CD4-positive, alpha-beta memory T cell (primary cell): Measurements from ENCODE around the gene IL4R. TPM values are rescaled to one million over a fixed set of nuclear protein-coding genes. Genes with fewer than 3 reads are reported as not detected.
A peak's percentile ranks its signal among the peaks of the same experiment; 100 is the strongest.
"Not testable (repeated sequence)": the region's sequence is repeated elsewhere in the genome, so short reads cannot be mapped to it uniquely, and the experiment has no call there.

Experiments used
- CTCF ChIA-PET: fragments of 350-600 bp; sonication (Branson Sonifier 250); formaldehyde crosslinking; loops from one replicate; lab custom pipeline; 2021; ENCODE audit warnings: inconsistent platforms; ENCODE audit not compliant: partially characterized antibody; lab: Charles Lee
- POLR2A ChIA-PET: fragments of 350-600 bp; sonication (Branson Sonifier 250); formaldehyde crosslinking; loops from one replicate; lab custom pipeline; 2021; ENCODE audit not compliant: partially characterized antibody; lab: Charles Lee
- DNase-seq, 5 donors: peaks; one replicate each; pipeline versions ENCODE4 v3.0.0 to v3.0.0-alpha.2; 2020 to 2022; ENCODE audit warnings: mixed read lengths in 1 of 5
- H3K27ac ChIP-seq: one replicate; pipeline ENCODE4 v1.7.0; 2013; ENCODE audit warnings: low read depth, low read length
- H3K27me3 ChIP-seq: 2 replicates; pipeline ENCODE4 v1.7.0; 2013; ENCODE audit warnings: mild to moderate bottlenecking, low read length, moderate library complexity; ENCODE audit not compliant: insufficient read depth
- H3K36me3 ChIP-seq: 2 replicates; pipeline ENCODE4 v1.7.0; 2013; ENCODE audit warnings: mild to moderate bottlenecking, low read length, moderate library complexity; ENCODE audit not compliant: insufficient read depth
- H3K4me1 ChIP-seq: 2 replicates; pipeline ENCODE4 v1.7.0; 2013; ENCODE audit warnings: mild to moderate bottlenecking, low read length, moderate library complexity; ENCODE audit not compliant: insufficient read depth
- H3K4me3 ChIP-seq, 2 donors: one replicate each; pipeline ENCODE4 v1.7.0; 2013; ENCODE audit warnings: low read length in 2 of 2, mild to moderate bottlenecking in 1 of 2
- H3K9me3 ChIP-seq, 2 donors: one replicate each; pipeline ENCODE4 v1.7.0; 2013; ENCODE audit warnings: low read length in 2 of 2, control low read depth in 1 of 2; ENCODE audit not compliant: control insufficient read depth in 1 of 2
- H3K27ac Mint-ChIP-seq, 7 donors: one replicate each; pipeline ENCODE4 v1.8.0; 2020 to 2021; ENCODE audit warnings: mixed read lengths in 7 of 7, mild to moderate bottlenecking in 6 of 7, inconsistent platforms in 3 of 7, moderate library complexity in 3 of 7
- H3K27me3 Mint-ChIP-seq, 2 donors: one replicate each; pipeline ENCODE4 v1.8.0; 2020 to 2021; ENCODE audit warnings: mixed read lengths in 2 of 2
- H3K36me3 Mint-ChIP-seq, 2 donors: one replicate each; pipeline ENCODE4 v1.8.0; 2020 to 2021; ENCODE audit warnings: mixed read lengths in 2 of 2, inconsistent platforms in 1 of 2, mild to moderate bottlenecking in 1 of 2
- H3K4me1 Mint-ChIP-seq, 4 donors: one replicate each; pipeline ENCODE4 v1.8.0; 2020 to 2021; ENCODE audit warnings: mixed read lengths in 4 of 4, mild to moderate bottlenecking in 1 of 4
- H3K4me3 Mint-ChIP-seq, 8 donors: one replicate each; pipeline ENCODE4 v1.8.0; 2020 to 2021; ENCODE audit warnings: mixed read lengths in 8 of 8, mild to moderate bottlenecking in 7 of 8, moderate library complexity in 6 of 8, inconsistent platforms in 3 of 8
- H3K9me3 Mint-ChIP-seq, 8 donors: one replicate each; pipeline ENCODE4 v1.8.0; 2020 to 2021; ENCODE audit warnings: mixed read lengths in 8 of 8, mild to moderate bottlenecking in 5 of 8, inconsistent platforms in 3 of 8, moderate library complexity in 1 of 8
- intact Hi-C: fragments of 100-400 bp; cut with micrococcal nuclease; formaldehyde crosslinking; loops from one replicate; pipeline ENCODE4 v1.15.1; 2023
- polyA plus RNA-seq, 2 donors: library from polyadenylated mRNA; unstranded; fragments of 300-500 nt; fragmentation: Illumina TruSeq; gene quantifications; one replicate each; pipeline ENCODE4 v1.2.3, GENCODE V29; 2021
- total RNA-seq, 2 experiments: library from RNA; stranded (reverse); gene quantifications; one replicate each; pipeline ENCODE4 v1.2.3, GENCODE V29; 2021

IL4R gene
- total and polyA plus RNA-seq, 4 experiments from 2014 or later, result 32.6 to 152 (median 104) TPM

- Mint-ChIP-seq H3K4me3 (peak overlapping the region; percentile 71 to 99 (median 96)), H3K27ac (peak overlapping the region; percentile 84 to 97 (median 90)), H3K36me3 (peaks cover 8 to 34% of the 10 kb centered on the region in 2 donors), H3K27me3 (no peaks in the 10 kb centered on the region), H3K9me3 (no peaks in the 10 kb centered on the region), H3K4me1 (peaks cover 51 to 87% (median 68%) of the 10 kb centered on the region in 4 donors)
- H3K4me3 ChIP-seq, result peak overlapping the region in 1 of 2 donors; percentile 42
- intact Hi-C loops, result no loop called here
- H3K9me3 ChIP-seq, result no peaks in the 10 kb centered on the region
- H3K36me3 ChIP-seq, result no peaks in the 10 kb centered on the region
- no peaks in the 10 kb centered on the region for H3K27me3 ChIP-seq
- DNase-seq, result no peak
- ChIA-PET POLR2A (interaction anchor here (0.6 to 8.7 kb wide), 30 partner anchors 8 to 242 kb away, joined by 3 to 118 read pairs (median 4); partner anchors contain the start of genes GTF3C1 and KATNIP), CTCF (interaction anchor here (0.7 to 2.9 kb wide), 10 partner anchors 11 to 227 kb away, joined by 3 to 10 read pairs (median 4); no protein-coding TSS in a partner anchor)
- H3K4me1 ChIP-seq, result peaks cover 75% of the 10 kb centered on the region
- peak overlapping the region; percentile 66 for H3K27ac ChIP-seq
These were observed 92.8 kb downstream of the IL4R start for GRCh38 chr16:27406511-27407128.

GRCh38 chr16:27407133-27407532, 93.4 kb downstream of the IL4R start:
- H3K4me3 ChIP-seq, result peak overlapping the region in 1 of 2 donors; percentile 42
- intact Hi-C loops, result no loop called here

GRCh38 chr16:27408012-27408601, 94.3 kb downstream of the IL4R start:
- no peaks in the 10 kb centered on the region for H3K27me3 ChIP-seq
- H3K4me1 ChIP-seq, result peaks cover 85% of the 10 kb centered on the region
- H3K27ac Mint-ChIP-seq, result peak overlapping the region; percentile 85 to 97 (median 90)
- H3K27me3 Mint-ChIP-seq, result no peaks in the 10 kb centered on the region
- no peaks in the 10 kb centered on the region for H3K9me3 ChIP-seq
- H3K27ac ChIP-seq, result peak overlapping the region; percentile 66
- ChIA-PET CTCF (interaction anchor here (0.5 to 2.9 kb wide), 7 partner anchors 9 to 229 kb away, joined by 3 to 10 read pairs (median 4); no protein-coding TSS in a partner anchor), POLR2A (interaction anchor here (0.9 to 8.7 kb wide), 15 partner anchors 10 to 172 kb away, joined by 3 to 118 read pairs (median 4); partner anchors contain the start of genes GTF3C1 and KATNIP)
- DNase-seq, result peak in 1 of 5 donors; percentile 68
- peaks cover 23 to 34% of the 10 kb centered on the region in 2 donors for H3K36me3 Mint-ChIP-seq
- intact Hi-C loops, result no loop called here
- H3K36me3 ChIP-seq, result no peaks in the 10 kb centered on the region
- H3K4me3 ChIP-seq, result peak overlapping the region in 1 of 2 donors; percentile 0
- H3K4me1 Mint-ChIP-seq, result peaks cover 54 to 89% (median 67%) of the 10 kb centered on the region in 4 donors
- H3K4me3 Mint-ChIP-seq, result peak overlapping the region; percentile 59 to 99 (median 90)
- H3K9me3 Mint-ChIP-seq, result peaks cover 0 to 4% (median 0%) of the 10 kb centered on the region in 8 donors

More at GRCh38 chr16:27407133-27407532, 93.4 kb downstream of the IL4R start:
- ChIA-PET POLR2A (interaction anchor here (0.6 to 8.7 kb wide), 31 partner anchors 8 to 243 kb away, joined by 3 to 118 read pairs (median 4); partner anchors contain the start of genes GTF3C1 and KATNIP), CTCF (interaction anchor here (0.9 to 2.9 kb wide), 10 partner anchors 11 to 228 kb away, joined by 3 to 10 read pairs (median 4); no protein-coding TSS in a partner anchor)
- Mint-ChIP-seq H3K27me3 (no peaks in the 10 kb centered on the region), H3K27ac (peak overlapping the region; percentile 84 to 97 (median 90)), H3K36me3 (peaks cover 13 to 37% of the 10 kb centered on the region in 2 donors), H3K9me3 (peaks cover 0 to 1% (median 0%) of the 10 kb centered on the region in 8 donors), H3K4me3 (peak overlapping the region; percentile 69 to 99 (median 96)), H3K4me1 (peaks cover 50 to 87% (median 68%) of the 10 kb centered on the region in 4 donors)
- DNase-seq, result peak in 4 of 5 donors; percentile 40 to 49 (median 42)
- Histone ChIP-seq H3K4me1 (peaks cover 75% of the 10 kb centered on the region), H3K9me3 (no peaks in the 10 kb centered on the region), H3K27ac (peak overlapping the region; percentile 66), H3K27me3 (no peaks in the 10 kb centered on the region), H3K36me3 (no peaks in the 10 kb centered on the region)

GRCh38 chr16:27408602-27409031, 94.8 kb downstream of the IL4R start:
- Mint-ChIP-seq H3K36me3 (peaks cover 27 to 36% of the 10 kb centered on the region in 2 donors), H3K4me1 (peaks cover 58 to 89% (median 69%) of the 10 kb centered on the region in 4 donors), H3K4me3 (peak overlapping the region; percentile 59 to 99 (median 90)), H3K9me3 (peaks cover 0 to 4% (median 0%) of the 10 kb centered on the region in 8 donors), H3K27ac (peak overlapping the region; percentile 4 to 97 (median 90)), H3K27me3 (no peaks in the 10 kb centered on the region)
- DNase-seq, result peak in 1 of 5 donors; percentile 38
- no peaks in the 10 kb centered on the region for H3K36me3 ChIP-seq
- POLR2A ChIA-PET, result interaction anchor here (1.1 to 8.7 kb wide), 4 partner anchors 18 to 173 kb away, joined by 3 to 118 read pairs (median 37); no protein-coding TSS in a partner anchor
- peak overlapping the region; percentile 66 for H3K27ac ChIP-seq
- intact Hi-C loops, result no loop called here
- H3K9me3 ChIP-seq, result no peaks in the 10 kb centered on the region
- CTCF ChIA-PET, result interaction anchor here (0.6 to 2.9 kb wide), 4 partner anchors 14 to 229 kb away, joined by 3 to 10 read pairs (median 5); no protein-coding TSS in a partner anchor
- H3K27me3 ChIP-seq, result no peaks in the 10 kb centered on the region
- peaks cover 88% of the 10 kb centered on the region for H3K4me1 ChIP-seq
- H3K4me3 ChIP-seq, result peak overlapping the region; percentile 0 to 38

- H3K4me1 ChIP-seq, result peaks cover 83% of the 10 kb centered on the region
- intact Hi-C loops, H3K27ac ChIP-seq, DNase-seq, H3K9me3 Mint-ChIP-seq, H3K36me3 ChIP-seq, H3K4me3 ChIP-seq, H3K27me3 ChIP-seq, H3K9me3 ChIP-seq, H3K27me3 Mint-ChIP-seq: not testable (repeated sequence)
- peak overlapping the region in 3 of 8 donors; percentile 7 to 56 (median 36) for H3K4me3 Mint-ChIP-seq
- CTCF ChIA-PET, result interaction anchor here (0.9 to 1.3 kb wide), 4 partner anchors 8 to 231 kb away, joined by 3 to 4 read pairs (median 3); partner anchors contain the start of gene IL21R
- H3K4me1 Mint-ChIP-seq, result peaks cover 56 to 88% (median 67%) of the 10 kb centered on the region in 4 donors
- peaks cover 31 to 42% of the 10 kb centered on the region in 2 donors for H3K36me3 Mint-ChIP-seq
- POLR2A ChIA-PET, result interaction anchor here (0.6 to 1.3 kb wide), 2 partner anchors 8 to 32 kb away, joined by 3 to 8 read pairs; partner anchors contain the start of gene IL21R
- peak overlapping the region in 4 of 7 donors; percentile 33 to 95 (median 53) for H3K27ac Mint-ChIP-seq
These were observed 96.2 kb downstream of the IL4R start for GRCh38 chr16:27409958-27410357.

- Mint-ChIP-seq H3K27me3 (no peaks in the 10 kb centered on the region), H3K27ac (peak overlapping the region in 3 of 7 donors; percentile 19 to 95 (median 30)), H3K9me3 (peaks cover 0 to 4% (median 0%) of the 10 kb centered on the region in 8 donors), H3K4me1 (peaks cover 58 to 90% (median 69%) of the 10 kb centered on the region in 4 donors), H3K4me3 (peak overlapping the region in 5 of 8 donors; percentile 12 to 52 (median 31)), H3K36me3 (peaks cover 31 to 44% of the 10 kb centered on the region in 2 donors)
- POLR2A ChIA-PET, result interaction anchor here (0.6 to 1.3 kb wide), 2 partner anchors 9 to 33 kb away, joined by 3 to 8 read pairs; partner anchors contain the start of gene IL21R
- DNase-seq, result no peak
- Histone ChIP-seq H3K36me3 (no peaks in the 10 kb centered on the region), H3K27ac (no peak overlapping the region), H3K4me3 (no peak overlapping the region), H3K27me3 (no peaks in the 10 kb centered on the region), H3K9me3 (no peaks in the 10 kb centered on the region), H3K4me1 (peaks cover 81% of the 10 kb centered on the region)
- CTCF ChIA-PET, result interaction anchor here (0.9 to 1.3 kb wide), 4 partner anchors 8 to 232 kb away, joined by 3 to 4 read pairs (median 3); partner anchors contain the start of gene IL21R
- intact Hi-C loops, result no loop called here
These were observed 97.0 kb downstream of the IL4R start for GRCh38 chr16:27410761-27411160.
